Measurements from ENCODE around the gene RYR1. TPM values are rescaled to one million over a fixed set of nuclear protein-coding genes. Genes with fewer than 3 reads are reported as not detected.

RYR1 gene
- total RNA-seq, 3 donors from 2014 or later = 0.46 to 2.5 (median 1.3) TPM

DNA sequence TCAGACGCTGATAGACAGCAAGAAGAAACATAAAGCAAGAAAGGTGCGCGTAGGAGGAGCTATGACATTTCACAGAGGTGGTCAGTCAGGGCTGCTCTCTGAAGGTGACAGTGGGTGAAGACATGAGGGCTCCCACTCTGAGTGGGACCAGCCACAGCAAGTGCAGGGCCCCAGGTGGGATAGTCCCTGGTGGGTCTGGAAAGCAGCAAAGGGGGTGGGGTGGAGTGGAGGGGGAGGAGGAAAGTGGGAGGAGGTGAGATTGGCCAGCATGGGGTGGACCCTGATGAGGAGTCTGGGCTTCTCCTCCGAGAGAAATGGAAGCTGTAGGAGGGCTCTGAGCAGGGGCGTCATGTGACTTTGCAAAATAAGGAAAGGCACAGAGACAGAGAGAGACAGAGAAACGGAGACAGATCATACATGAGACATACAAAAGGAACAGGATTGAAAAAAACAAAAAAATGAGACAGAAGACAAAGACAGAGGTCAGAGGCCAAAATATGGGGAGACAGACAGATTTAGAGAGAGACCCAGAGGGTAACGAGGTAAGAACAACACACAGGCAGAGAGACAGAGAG lies 181.6 kb downstream of the RYR1 start:
- TF ChIP-seq, protein P1, sequence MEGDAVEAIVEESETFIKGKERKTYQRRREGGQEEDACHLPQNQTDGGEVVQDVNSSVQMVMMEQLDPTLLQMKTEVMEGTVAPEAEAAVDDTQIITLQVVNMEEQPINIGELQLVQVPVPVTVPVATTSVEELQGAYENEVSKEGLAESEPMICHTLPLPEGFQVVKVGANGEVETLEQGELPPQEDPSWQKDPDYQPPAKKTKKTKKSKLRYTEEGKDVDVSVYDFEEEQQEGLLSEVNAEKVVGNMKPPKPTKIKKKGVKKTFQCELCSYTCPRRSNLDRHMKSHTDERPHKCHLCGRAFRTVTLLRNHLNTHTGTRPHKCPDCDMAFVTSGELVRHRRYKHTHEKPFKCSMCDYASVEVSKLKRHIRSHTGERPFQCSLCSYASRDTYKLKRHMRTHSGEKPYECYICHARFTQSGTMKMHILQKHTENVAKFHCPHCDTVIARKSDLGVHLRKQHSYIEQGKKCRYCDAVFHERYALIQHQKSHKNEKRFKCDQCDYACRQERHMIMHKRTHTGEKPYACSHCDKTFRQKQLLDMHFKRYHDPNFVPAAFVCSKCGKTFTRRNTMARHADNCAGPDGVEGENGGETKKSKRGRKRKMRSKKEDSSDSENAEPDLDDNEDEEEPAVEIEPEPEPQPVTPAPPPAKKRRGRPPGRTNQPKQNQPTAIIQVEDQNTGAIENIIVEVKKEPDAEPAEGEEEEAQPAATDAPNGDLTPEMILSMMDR (IDR thresholded peaks at IDR 0.05) = no peak
- intact Hi-C loops (cut with DNase I, micrococcal nuclease) = no loop called here
- Histone ChIP-seq H3K9me3 (no peaks in the 10 kb centered on the region), H3K36me3 (ENCODE audit: low read depth) (no peaks in the 10 kb centered on the region), H3K4me1 (ENCODE audit: low read depth) (peaks cover 5% of the 10 kb centered on the region), H3K4me3 (no peak overlapping the region)
- DNase-seq (no peak), ATAC-seq (no peak)

DNA sequence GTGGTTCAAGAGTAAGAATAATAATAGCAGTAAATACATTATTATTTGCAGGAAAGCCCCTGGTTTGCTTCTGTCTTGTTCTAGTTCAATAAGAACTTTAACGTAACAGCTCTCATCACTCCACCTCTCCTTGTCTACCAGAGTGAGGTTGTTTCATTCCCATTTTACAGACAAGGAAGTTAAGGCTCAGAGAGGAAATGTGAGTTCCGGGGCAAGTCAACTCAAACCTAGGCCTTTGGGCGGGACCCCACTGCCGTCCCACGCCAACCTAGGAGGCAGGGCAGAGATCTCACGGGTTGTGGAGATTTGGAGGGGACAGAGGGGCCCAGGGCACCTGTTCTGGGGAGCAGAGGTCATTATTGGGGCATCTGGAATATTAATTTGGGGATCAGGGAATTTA lies 182.8 kb downstream of the RYR1 start:
- intact Hi-C loops (cut with DNase I, micrococcal nuclease) = no loop called here
- Histone ChIP-seq H3K9me3 (no peaks in the 10 kb centered on the region), H3K36me3 (ENCODE audit: low read depth) (no peaks in the 10 kb centered on the region), H3K4me3 (no peak overlapping the region), H3K4me1 (ENCODE audit: low read depth) (peaks cover 8% of the 10 kb centered on the region)
- DNase-seq (no peak), ATAC-seq (no peak)
- TF ChIP-seq, protein P1 (IDR thresholded peaks at IDR 0.05) = no peak

DNA sequence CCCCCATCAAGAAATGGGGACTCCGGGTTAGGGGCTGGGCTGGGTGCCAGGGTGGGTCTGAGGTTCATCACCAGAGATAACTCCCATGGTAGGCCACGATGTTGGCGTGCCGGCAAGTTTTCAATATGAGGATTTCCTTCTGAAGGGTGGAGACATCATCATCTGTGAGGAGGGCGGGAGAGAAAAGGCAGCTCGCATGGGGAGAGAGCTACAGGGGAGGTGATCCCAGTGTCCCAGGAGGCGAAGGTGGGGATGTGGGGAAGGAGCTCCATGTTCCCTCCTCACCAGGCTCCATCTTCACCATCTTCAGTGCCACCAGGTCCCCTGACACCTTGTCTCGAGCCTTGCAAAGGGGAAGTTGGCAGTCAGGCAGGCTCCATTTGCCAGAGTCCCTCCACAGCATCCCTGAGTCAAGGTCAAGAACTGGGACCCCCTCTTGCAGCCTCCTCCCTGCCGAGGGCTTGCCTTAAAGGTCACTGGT lies 183.8 kb downstream of the RYR1 start:
- ATAC-seq = no peak
- TF ChIP-seq, protein P1 (IDR thresholded peaks at IDR 0.05) = no peak
- DNase-seq = peak in 1 of 3 donors; percentile 42
- Histone ChIP-seq H3K4me3 (no peak overlapping the region), H3K4me1 (ENCODE audit: low read depth) (peaks cover 8% of the 10 kb centered on the region), H3K36me3 (ENCODE audit: low read depth) (no peaks in the 10 kb centered on the region), H3K9me3 (no peaks in the 10 kb centered on the region)
- intact Hi-C loops (cut with DNase I, micrococcal nuclease) = no loop called here

DNA sequence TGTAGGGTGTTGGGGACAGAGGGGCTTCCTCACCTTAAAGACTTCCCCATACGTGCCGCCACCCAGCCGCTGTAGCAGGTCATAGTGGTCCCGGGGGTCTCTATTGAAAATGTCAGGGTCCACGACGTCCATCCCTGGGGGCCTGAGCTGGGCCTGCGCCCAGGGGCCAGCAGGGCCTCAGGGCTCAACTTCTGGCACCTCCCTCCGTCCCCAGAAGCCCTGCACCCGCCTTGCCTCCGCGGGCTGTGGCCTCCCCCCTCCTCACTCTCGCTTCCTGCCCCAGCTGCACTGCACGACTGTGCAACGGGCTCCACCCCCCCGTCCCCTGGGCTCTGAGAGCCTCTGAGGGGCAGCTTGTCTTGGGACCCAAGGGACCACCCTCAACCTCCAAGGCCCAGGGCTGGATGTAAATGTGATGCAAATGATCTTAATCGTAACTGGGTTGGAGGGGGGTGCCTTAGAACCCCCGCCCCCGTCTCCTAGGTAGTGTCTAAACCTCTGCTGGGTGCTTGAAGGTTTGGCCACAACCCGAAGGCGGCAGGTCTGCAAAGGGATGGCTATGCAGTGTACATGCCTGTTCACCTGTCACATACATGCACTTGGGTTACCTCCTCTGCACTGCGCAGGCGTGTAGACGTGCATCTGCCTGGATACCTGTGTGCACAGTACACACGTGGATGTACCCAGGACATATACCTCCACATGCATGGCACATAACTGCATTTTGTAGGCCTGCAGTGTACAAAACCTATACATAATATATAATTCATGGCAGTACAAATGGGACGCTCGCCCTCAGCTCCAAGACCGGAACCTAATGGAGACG lies 184.5 kb downstream of the RYR1 start, which contains the start of gene MAP4K1:
Gene MAP4K1 (minus strand): TSS at position 190 of the 826 bp plus-strand sequence. CDS start 58 bp downstream, at position 132.
- TF ChIP-seq, protein P1 (IDR thresholded peaks at IDR 0.05) = no peak
- Histone ChIP-seq H3K4me1 (ENCODE audit: low read depth) (peaks cover 8% of the 10 kb centered on the region), H3K4me3 (peak within 1 kb of the TSS; percentile 83), H3K36me3 (ENCODE audit: low read depth) (no peaks in the 10 kb centered on the region), H3K9me3 (no peaks in the 10 kb centered on the region)
- peak; percentile 61 to 93 (median 78) for DNase-seq
- intact Hi-C loops (cut with DNase I, micrococcal nuclease) = no loop called here
- ATAC-seq = peak; percentile 54

DNA sequence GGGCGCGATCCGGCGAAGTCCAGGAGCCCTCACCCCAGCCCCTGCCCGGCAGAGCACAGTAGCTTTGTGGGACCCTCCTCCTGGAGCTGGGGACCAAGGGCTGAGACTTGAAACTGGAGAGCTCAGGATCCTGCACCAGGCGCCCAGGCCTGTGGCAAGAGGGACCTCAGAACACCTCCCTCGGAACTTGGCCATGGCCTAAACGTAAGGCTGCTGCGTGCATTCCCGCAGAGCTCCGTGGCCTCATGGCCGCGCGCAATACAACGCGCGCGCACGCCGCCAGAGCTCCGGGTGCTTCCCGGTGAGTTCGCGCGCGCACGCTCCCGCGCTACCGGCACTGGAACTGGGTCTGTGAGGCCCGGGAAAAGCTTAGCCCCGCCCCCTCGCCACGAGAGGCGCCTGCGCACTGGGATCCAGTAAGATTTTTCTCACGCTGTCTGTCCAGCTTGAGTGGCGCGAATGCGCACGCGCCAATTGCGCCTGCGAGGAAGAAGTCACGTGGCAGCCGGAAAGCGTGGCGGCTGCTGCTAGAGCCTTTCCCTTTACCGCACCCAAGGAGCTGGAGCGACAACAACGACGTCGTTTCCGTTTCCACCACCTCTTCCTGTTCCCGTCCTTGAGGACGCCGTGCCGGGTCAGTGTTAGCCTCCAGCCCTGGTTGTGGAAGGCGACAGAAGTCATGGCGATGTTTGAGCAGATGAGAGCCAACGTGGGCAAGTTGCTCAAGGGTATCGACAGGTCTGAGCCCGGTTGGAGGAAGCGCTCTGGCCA lies 185.3 kb downstream of the RYR1 start, which contains the start of gene EIF3K:
Gene EIF3K (plus strand): TSS at position 599 of the 771 bp plus-strand sequence. CDS start 81 bp downstream, at position 680.
- intact Hi-C loops (cut with DNase I, micrococcal nuclease) = no loop called here
- ATAC-seq = peak; percentile 94
- peak; percentile 99 to 100 (median 100) for DNase-seq
- Histone ChIP-seq H3K4me3 (peak within 1 kb of the TSS; percentile 83), H3K4me1 (ENCODE audit: low read depth) (peaks cover 8% of the 10 kb centered on the region), H3K36me3 (ENCODE audit: low read depth) (peaks cover 2% of the 10 kb centered on the region), H3K9me3 (no peaks in the 10 kb centered on the region)
- TF ChIP-seq, protein P1 (IDR thresholded peaks at IDR 0.05) = no peak

All from mucosa of descending colon (tissue), 3 donors.